Inferior parietal cortex (tissue), 1 donor: ENCODE data around the gene PER3.
A peak's percentile ranks its signal among the peaks of the same experiment; 100 is the strongest.

Experiments used
- DNase-seq: peaks from one replicate; pipeline ENCODE4 v3.0.0-alpha.2; 2016; ENCODE audit errors: extremely low spot score

Gene PER3

DNA sequence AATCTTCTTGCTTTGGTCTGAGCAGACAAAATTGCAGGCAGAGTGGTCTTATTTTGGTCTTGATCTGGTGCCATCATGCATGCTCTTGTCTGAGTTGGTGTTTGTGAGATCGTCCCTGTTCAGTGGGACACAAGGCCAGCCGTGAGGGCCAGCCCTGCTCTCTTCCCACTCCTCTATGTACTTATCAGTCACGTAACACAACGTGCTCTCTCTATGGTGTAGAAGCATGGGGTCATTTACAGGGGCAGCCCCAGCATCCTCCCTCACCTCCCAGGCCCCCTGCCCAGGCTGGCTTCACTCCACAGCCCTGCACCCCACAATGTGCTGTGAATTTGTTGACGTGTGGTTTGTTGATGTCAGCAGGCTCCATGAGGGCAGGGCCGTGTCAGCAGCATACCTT lies 87.0 kb downstream of the PER3 start:
- no peak for DNase-seq

DNA sequence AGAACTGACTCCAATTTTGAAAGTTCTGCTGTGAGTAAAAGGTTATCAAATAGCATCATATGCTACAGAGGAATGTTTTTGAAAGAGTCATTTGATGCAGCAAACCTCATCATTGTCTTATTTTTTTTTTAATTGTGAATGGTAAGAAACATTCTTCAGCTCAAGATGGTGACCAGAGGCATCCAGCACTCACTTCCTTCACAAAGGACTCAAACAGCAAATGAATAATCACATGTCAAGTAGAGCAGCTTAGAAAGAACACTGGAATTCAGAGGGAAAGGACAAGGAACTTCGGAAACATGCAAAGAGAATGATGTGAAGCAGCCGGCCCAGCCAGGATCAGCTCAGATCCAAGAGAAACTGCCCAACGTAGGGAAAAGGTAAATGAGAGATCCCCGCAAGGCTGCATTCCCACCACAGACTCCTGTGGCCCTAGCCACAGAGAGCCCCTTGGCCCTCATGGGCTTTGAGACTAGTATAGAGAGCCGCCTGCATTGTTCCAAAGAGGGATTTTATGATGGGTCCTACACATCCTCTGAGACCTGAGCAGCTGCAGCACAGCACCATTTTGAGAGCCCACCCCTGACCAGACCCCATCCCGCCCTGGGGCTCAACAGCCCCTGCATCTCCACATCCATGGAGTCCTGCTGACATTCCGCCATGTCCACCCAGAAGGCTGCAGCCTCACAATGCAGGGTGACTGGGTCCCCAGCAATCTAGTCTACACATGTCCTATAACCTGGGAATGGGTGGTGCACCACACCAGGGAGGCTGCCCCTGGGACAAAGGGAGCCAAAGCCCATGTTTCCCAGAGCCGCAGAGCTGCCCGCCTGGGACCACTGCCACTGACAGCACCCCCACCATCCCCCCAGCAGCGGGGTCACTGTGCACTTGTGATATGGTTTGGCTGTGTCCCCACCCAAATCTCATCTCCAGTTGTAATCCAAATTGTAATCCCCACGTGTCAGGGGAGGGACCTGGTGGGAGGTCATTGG lies 90.0 kb downstream of the PER3 start:
- DNase-seq: no peak

GRCh38 chr1:7878027-7878426 lies 93.9 kb downstream of the PER3 start:
- no peak for DNase-seq

- no peak for DNase-seq
These were observed 95.1 kb downstream of the PER3 start for GRCh38 chr1:7879228-7879627.

- DNase-seq: no peak
These were observed 100.7 kb downstream of the PER3 start for GRCh38 chr1:7884757-7885156.

DNA sequence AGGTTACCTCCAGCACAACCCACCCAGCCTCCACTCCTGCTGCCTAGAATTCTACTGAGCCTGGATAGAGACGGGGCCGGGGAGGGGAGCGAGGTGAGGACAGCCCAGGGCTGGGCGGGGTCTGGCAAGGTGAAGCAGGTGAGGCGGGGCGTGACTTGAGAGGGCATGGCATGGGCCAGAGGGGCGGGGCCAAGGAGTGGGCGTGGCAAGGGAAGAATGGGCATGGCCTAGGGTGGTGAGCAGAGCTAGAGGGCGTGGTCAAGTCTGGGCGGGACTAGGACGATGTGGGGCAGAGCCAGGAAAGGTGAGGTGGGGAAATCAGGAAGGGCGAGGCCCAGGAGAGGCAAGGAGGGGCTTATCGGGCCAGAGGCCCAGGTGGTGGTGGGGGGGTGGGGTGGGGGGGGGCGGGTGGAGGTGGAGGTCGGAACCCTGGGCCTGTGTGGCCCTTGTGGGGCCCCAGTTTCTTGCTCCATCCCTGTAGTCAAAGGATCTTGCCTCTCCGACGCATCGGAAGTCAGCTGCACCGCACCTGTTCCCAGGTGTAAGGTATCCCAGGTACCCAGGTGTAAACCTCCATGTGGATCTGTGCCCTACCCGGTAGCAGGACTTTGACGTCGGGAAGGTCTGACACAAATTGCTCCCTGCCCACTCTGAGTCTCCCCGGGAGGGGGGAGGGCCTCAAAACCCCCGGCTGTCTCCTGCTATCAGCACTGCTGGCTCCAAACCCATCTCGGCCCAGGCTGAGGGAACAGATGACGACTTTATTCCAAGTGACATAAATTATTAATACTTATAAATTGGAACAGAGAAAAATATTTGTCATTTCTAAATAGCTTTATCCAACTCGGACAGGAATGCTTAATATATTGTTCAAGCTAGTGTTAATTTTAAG lies 101.7 kb downstream of the PER3 start:
- no peak for DNase-seq

- DNase-seq: peak; percentile 5
These were observed 102.3 kb downstream of the PER3 start for GRCh38 chr1:7886405-7886745.

GRCh38 chr1:7888248-7889081 lies 104.4 kb downstream of the PER3 start:
- DNase-seq: no peak

DNA sequence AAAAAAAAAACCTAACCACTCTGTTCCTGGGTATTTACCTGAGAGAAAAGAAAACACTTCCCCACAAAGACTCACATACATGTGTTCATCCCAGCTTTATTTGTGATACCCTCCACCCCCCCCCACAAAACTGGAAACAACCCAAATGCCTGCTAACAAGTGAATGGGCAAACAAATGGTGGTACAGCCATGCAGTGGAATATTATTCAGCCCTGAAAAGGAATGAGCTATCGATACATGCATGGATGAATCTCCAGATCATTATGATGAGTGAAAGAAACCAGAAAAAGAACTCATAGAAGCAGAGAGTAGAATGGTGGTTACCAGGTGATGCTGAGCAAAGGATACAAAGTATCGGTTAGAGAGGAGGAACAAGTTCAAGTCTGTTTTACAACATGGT lies 106.8 kb downstream of the PER3 start:
- DNase-seq: no peak

DNA sequence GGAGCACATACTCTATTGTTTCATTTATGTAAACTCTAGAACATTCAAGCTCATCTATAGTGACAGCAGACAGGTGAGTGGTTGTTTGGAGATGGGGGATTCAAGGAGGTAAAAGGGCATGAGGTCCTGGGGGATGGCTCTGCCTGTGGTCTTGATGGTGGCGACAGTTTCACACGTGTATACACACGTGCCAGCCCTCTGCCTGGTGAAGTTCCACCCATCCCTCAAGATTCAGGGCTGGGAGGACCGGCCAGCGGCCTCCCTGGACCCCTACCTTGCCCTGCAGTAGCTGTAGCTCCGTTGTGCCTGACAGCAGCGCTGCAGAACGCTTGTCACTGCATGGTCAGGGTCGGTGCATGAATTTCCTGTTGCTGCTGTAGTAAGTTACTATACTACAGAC lies 107.7 kb downstream of the PER3 start:
- no peak for DNase-seq

- no peak for DNase-seq
These were observed 109.6 kb downstream of the PER3 start for GRCh38 chr1:7893529-7894180.
